ENCODE data around the gene BCL6.

BCL6 gene

DNA sequence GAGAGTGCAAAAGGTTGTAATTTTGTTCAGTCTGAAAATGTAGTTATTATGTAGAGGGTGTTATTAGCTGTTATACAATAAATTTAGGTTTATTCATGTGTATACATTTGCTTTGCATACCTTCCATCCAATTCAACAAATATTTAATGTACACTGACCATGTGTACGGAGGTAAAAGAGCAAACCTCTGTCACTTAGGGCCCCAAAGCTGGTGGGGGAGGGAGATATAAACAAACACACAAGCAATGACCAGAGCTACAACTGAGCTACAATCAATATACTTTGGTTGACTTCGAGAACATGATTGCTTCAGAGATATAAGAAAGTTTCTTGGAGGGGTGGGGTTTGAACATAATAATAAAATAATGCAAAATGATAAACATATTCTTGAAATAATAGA, 17.5 kb upstream of the BCL6 start:
- TF ChIP-seq CTCF (IDR thresholded peaks at IDR 0.05; ENCODE audit: borderline replicate concordance, insufficient read depth, low read depth, low read length) = no peak
- no peak overlapping the region for H3K4me3 ChIP-seq (ENCODE audit: low read depth, low read length)

GRCh38 chr3:187759601-187760000, 14.3 kb upstream of the BCL6 start:
- no peak for TF ChIP-seq CTCF (IDR thresholded peaks at IDR 0.05; ENCODE audit: borderline replicate concordance, insufficient read depth, low read depth, low read length)
- H3K4me3 ChIP-seq (ENCODE audit: low read depth, low read length) = no peak overlapping the region

GRCh38 chr3:187758318-187758955, 13.2 kb upstream of the BCL6 start:
- TF ChIP-seq CTCF (IDR thresholded peaks at IDR 0.05; ENCODE audit: borderline replicate concordance, insufficient read depth, low read depth, low read length) = no peak
- H3K4me3 ChIP-seq (ENCODE audit: low read depth, low read length) = no peak overlapping the region

DNA sequence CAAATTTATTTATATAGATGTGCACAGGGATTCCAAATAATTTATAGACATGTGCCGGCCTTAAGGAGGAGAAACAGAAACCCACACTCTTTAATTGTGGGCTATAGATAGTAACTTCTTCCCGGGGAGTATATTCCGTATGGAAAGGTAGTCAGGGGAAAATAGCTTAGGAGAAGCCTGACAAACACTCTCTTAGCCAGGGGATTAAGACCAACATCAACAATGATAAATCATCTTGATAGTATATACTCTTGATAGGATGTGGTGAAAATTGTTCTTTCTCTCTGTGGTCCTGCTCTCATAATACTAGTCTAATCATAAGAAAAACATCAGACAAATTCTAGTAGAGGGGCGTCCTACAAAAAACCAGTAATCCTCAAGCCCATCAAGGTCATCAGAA, 8.2 kb upstream of the BCL6 start:
- no peak overlapping the region for H3K4me3 ChIP-seq (ENCODE audit: low read depth, low read length)
- TF ChIP-seq CTCF (IDR thresholded peaks at IDR 0.05; ENCODE audit: borderline replicate concordance, insufficient read depth, low read depth, low read length) = no peak

- no peak for TF ChIP-seq CTCF (IDR thresholded peaks at IDR 0.05; ENCODE audit: borderline replicate concordance, insufficient read depth, low read depth, low read length)
- no peak overlapping the region for H3K4me3 ChIP-seq (ENCODE audit: low read depth, low read length)
These were observed 5.3 kb upstream of the BCL6 start for GRCh38 chr3:187750513-187751123.

DNA sequence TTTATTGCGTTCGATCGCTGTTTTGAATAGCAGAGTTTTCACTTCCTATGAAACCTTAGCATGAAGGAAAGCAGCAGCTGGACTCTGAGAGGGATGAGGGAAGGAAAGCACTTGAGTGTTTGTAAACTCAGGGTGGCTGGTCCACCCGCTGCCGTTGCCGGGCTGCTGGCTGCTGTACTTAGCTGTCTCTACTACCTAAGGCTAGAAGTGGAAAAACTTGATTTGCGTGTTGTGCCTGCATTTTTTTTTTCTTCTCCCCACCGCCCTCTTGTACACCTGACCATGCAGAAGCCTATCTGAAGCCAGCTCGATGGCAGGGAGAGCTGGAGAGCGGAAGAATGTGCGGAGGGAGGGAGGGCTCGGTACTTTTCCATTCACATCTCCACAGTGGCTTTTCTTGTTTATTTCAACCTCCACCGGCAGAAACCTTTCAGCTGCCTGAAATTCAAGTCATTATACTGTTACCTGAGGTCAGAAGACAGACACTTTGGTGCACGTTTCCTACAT, 4.8 kb upstream of the BCL6 start:
- no peak for TF ChIP-seq CTCF (IDR thresholded peaks at IDR 0.05; ENCODE audit: borderline replicate concordance, insufficient read depth, low read depth, low read length)
- no peak overlapping the region for H3K4me3 ChIP-seq (ENCODE audit: low read depth, low read length)

DNA sequence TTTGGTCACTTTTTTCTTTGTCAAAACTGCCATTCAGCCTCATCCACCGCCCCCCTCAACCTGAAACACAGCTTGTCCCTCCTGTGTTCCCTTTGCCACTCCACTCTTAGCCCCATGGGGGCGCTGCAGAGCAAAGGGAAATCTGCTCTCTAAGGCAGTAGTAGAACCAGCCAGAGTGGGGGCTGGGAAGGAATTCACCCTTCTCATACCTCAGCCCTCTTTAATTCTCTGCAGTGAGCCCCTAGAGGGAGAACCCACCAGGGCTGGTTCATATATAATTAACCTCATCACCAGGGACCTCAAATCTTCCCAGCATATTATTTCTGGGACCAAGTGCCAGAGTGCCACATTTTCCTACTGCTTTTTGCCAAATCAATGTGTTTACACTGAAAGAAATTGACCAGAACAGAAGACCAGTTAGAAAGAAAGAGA, 2.8 kb upstream of the BCL6 start:
- no peak overlapping the region for H3K4me3 ChIP-seq (ENCODE audit: low read depth, low read length)
- peak; percentile 94 for TF ChIP-seq CTCF (IDR thresholded peaks at IDR 0.05; ENCODE audit: borderline replicate concordance, insufficient read depth, low read depth, low read length)
